IMR-90 (cell line): ENCODE results near the gene GPATCH2L. TPM values are rescaled to one million over a fixed set of nuclear protein-coding genes. Genes with fewer than 3 reads are reported as not detected.

Source experiments
- ATAC-seq: fragments of 200-7000 bp; cut with Tn5 transposase; 2 replicates; pipeline ENCODE4 v1.9.1; 2020; ENCODE audit warnings: low read depth, mild to moderate bottlenecking, moderate library complexity
- BruUV-seq: library from RNA; stranded (reverse); fragments of 400-500 nt; replicated peaks from 2 replicates; lab custom pipeline; 2021; lab: Mats Ljungman, UMichigan
- CTCF ChIA-PET: fragments of 300-600 bp; formaldehyde crosslinking; extraction: SDS; loops from one replicate; lab custom pipeline; 2021; ENCODE audit warnings: antibody characterized with exemption; lab: Yijun Ruan, JAX
- POLR2A ChIA-PET: fragments of 300-600 bp; sonication (Branson Sonifier 250); formaldehyde crosslinking; loops from one replicate; lab custom pipeline; 2022; ENCODE audit warnings: antibody characterized with exemption; ENCODE audit not compliant: unreplicated experiment; lab: Charles Lee
- DNase-seq: peaks from one replicate; pipeline ENCODE4 v3.0.0; 2013
- H2AFZ ChIP-seq: replicated peaks from 2 replicates; pipeline ENCODE3; 2013; ENCODE audit warnings: low read length, mild to moderate bottlenecking; ENCODE audit not compliant: poor library complexity
- H2AK5ac ChIP-seq: 2 replicates; pipeline ENCODE4 v1.6.1; 2013; ENCODE audit warnings: low read depth, low read length, inconsistent platforms
- H2AK9ac ChIP-seq: replicated peaks from 2 replicates; pipeline ENCODE3; 2013; ENCODE audit warnings: mild to moderate bottlenecking, low read depth, low read length, moderate library complexity; ENCODE audit not compliant: poor library complexity
- H2BK120ac ChIP-seq: 2 replicates; pipeline ENCODE4 v1.6.1; 2013; ENCODE audit warnings: low read depth, low read length, inconsistent platforms
- H2BK15ac ChIP-seq: 3 replicates; pipeline ENCODE4 v1.6.1; 2013; ENCODE audit warnings: low read depth, low read length, inconsistent platforms
- H2BK20ac ChIP-seq: 2 replicates; pipeline ENCODE4 v1.6.1; 2013; ENCODE audit warnings: low read depth, mild to moderate bottlenecking, inconsistent platforms, low read length, moderate library complexity
- H2BK5ac ChIP-seq: 2 replicates; pipeline ENCODE4 v1.6.1; 2013; ENCODE audit warnings: mild to moderate bottlenecking, low read depth, low read length, inconsistent platforms; ENCODE audit not compliant: poor library complexity, severe bottlenecking
- H3K14ac ChIP-seq: replicated peaks from 2 replicates; pipeline ENCODE4 v1.6.1; 2013; ENCODE audit warnings: low read depth, low read length, inconsistent platforms
- H3K18ac ChIP-seq: 2 replicates; pipeline ENCODE4 v1.6.1; 2013; ENCODE audit warnings: low read depth, low read length, control low read depth
- H3K23ac ChIP-seq: 2 replicates; pipeline ENCODE4 v1.6.1; 2013; ENCODE audit warnings: low read depth, low read length, inconsistent platforms
- H3K27ac ChIP-seq: 2 replicates; pipeline ENCODE4 v1.5.1; 2013; ENCODE audit warnings: mild to moderate bottlenecking, control low read depth, low read length; ENCODE audit not compliant: insufficient read depth
- H3K27me3 ChIP-seq: 2 replicates; pipeline ENCODE4 v1.6.1; 2013; ENCODE audit warnings: low read length; ENCODE audit not compliant: control insufficient read depth, insufficient read depth
- H3K36me3 ChIP-seq: 2 replicates; pipeline ENCODE4 v1.6.1; 2013; ENCODE audit warnings: low read length, mixed read lengths; ENCODE audit not compliant: control insufficient read depth, insufficient read depth
- H3K4ac ChIP-seq: 2 replicates; pipeline ENCODE4 v1.6.1; 2013; ENCODE audit warnings: low read depth, low read length, inconsistent platforms
- H3K4me1 ChIP-seq: 2 replicates; pipeline ENCODE4 v1.6.1; 2013; ENCODE audit warnings: low read length, mixed read lengths; ENCODE audit not compliant: control insufficient read depth, insufficient read depth
- H3K4me2 ChIP-seq: 2 replicates; pipeline ENCODE4 v1.6.1; 2013; ENCODE audit warnings: low read depth, mild to moderate bottlenecking, control low read depth, low read length, moderate library complexity
- H3K4me3 ChIP-seq: 2 replicates; pipeline ENCODE4 v1.5.1; 2013; ENCODE audit warnings: low read depth, mild to moderate bottlenecking, control low read depth, low read length, moderate library complexity; ENCODE audit not compliant: insufficient read depth
- H3K56ac ChIP-seq: 2 replicates; pipeline ENCODE4 v1.6.1; 2013; ENCODE audit warnings: low read length, inconsistent platforms; ENCODE audit not compliant: insufficient read depth; ENCODE audit errors: extremely low read depth
- H3K79me1 ChIP-seq, 2 experiments: 2 replicates each; pipeline ENCODE4 v1.6.1; 2013; ENCODE audit warnings: low read length in 2 of 2, inconsistent platforms in 1 of 2, low read depth in 1 of 2
- H3K9ac ChIP-seq: 2 replicates; pipeline ENCODE4 v1.6.1; 2013; ENCODE audit warnings: low read depth, low read length, control low read depth
- H3K9me1 ChIP-seq: 2 replicates; pipeline ENCODE4 v1.6.1; 2013; ENCODE audit warnings: low read length, inconsistent platforms; ENCODE audit not compliant: insufficient read depth
- H3K9me3 ChIP-seq: 2 replicates; pipeline ENCODE4 v1.6.1; 2013; ENCODE audit warnings: low read length; ENCODE audit not compliant: control insufficient read depth, insufficient read depth
- H4K20me1 ChIP-seq: 2 replicates; pipeline ENCODE4 v1.6.1; 2013; ENCODE audit warnings: low read length, inconsistent platforms; ENCODE audit not compliant: insufficient read depth
- H4K5ac ChIP-seq: 2 replicates; pipeline ENCODE4 v1.6.1; 2013; ENCODE audit warnings: mild to moderate bottlenecking, low read depth, low read length, control low read depth
- H4K8ac ChIP-seq, 2 experiments: 2 replicates each; pipeline ENCODE4 v1.6.1; 2013; ENCODE audit warnings: low read depth in 2 of 2, low read length in 2 of 2, control low read depth in 1 of 2, inconsistent platforms in 1 of 2
- H4K91ac ChIP-seq: 2 replicates; pipeline ENCODE4 v1.6.1; 2013; ENCODE audit warnings: low read depth, low read length, inconsistent platforms; ENCODE audit not compliant: insufficient read depth
- BHLHE40 ChIP-seq: fragments of 150-350 bp; IDR thresholded peaks from 2 replicates; pipeline ENCODE4 v1.6.1; 2016; ENCODE audit warnings: mild to moderate bottlenecking, low read depth, low read length
- CEBPB ChIP-seq: IDR thresholded peaks from 2 replicates; pipeline ENCODE4 v1.6.1; 2012; ENCODE audit warnings: low read depth, low read length, improper control_type of control experiment
- CHD1 ChIP-seq: IDR thresholded peaks from 2 replicates; pipeline ENCODE4 v1.6.1; 2012; ENCODE audit warnings: low read depth, low read length, improper control_type of control experiment
- FOS ChIP-seq: fragments of 150-350 bp; IDR thresholded peaks from 2 replicates; pipeline ENCODE4 v1.6.1; 2016; ENCODE audit warnings: low read depth, low read length
- MAFK ChIP-seq: IDR thresholded peaks from 2 replicates; pipeline ENCODE4 v1.6.1; 2012; ENCODE audit warnings: low read depth, low read length, improper control_type of control experiment
- MAZ ChIP-seq: IDR thresholded peaks from 2 replicates; pipeline ENCODE4 v1.6.1; 2012; ENCODE audit warnings: low read depth, mild to moderate bottlenecking, low read length, improper control_type of control experiment, moderate library complexity, borderline replicate concordance
- MXI1 ChIP-seq: IDR thresholded peaks from 2 replicates; pipeline ENCODE4 v1.6.1; 2012; ENCODE audit warnings: low read depth, mild to moderate bottlenecking, low read length, moderate library complexity, borderline replicate concordance
- NFE2L2 ChIP-seq: fragments of 150-350 bp; IDR thresholded peaks from 2 replicates; pipeline ENCODE4 v1.6.1; 2016; ENCODE audit warnings: low read depth, mild to moderate bottlenecking, low read length
- POLR2A ChIP-seq: IDR thresholded peaks from 2 replicates; pipeline ENCODE4 v1.6.1; 2012; ENCODE audit warnings: mild to moderate bottlenecking, low read depth, low read length
- RCOR1 ChIP-seq: IDR thresholded peaks from 2 replicates; pipeline ENCODE4 v1.6.1; 2012; ENCODE audit warnings: mild to moderate bottlenecking, low read length, improper control_type of control experiment; ENCODE audit not compliant: insufficient replicate concordance
- WGBS, 2 experiments: methylation state at CpG; one replicate each; pipeline versions ENCODE4 v1.1.5 to v1.1.7; 2013; ENCODE audit warnings: missing lambda C conversion rate in 2 of 2; ENCODE audit not compliant: insufficient read length in 1 of 2; ENCODE audit errors: extremely low coverage in 2 of 2; 5-methylcytosine and 5-hydroxymethylcytosine counted together
- dilution Hi-C: fragments of 300-500 bp; cut with HindIII; formaldehyde crosslinking; loops from one replicate; pipeline ENCODE4 v1.14.3; 2018; ENCODE audit warnings: low sequenced_read_pairs; ENCODE audit not compliant: unreplicated experiment
- in situ Hi-C: fragments of 300-500 bp; cut with MboI; formaldehyde crosslinking; loops from 3 replicates; pipeline ENCODE4 v1.14.3; 2019; ENCODE audit warnings: low sequenced_read_pairs, inconsistent platforms, mixed read lengths
- intact Hi-C: fragments of 100-400 bp; cut with micrococcal nuclease; formaldehyde crosslinking; loops from 2 replicates; pipeline ENCODE4 v1.10.0; 2022
- polyA plus RNA-seq, 3 experiments: library from polyadenylated mRNA; depleted of rRNA; stranded (reverse); fragments of >200 nt; gene quantifications; 2 replicates each; pipeline ENCODE4 v1.2.3, GENCODE V29; 2012; ENCODE audit warnings: low replicate concordance in 1 of 3
- total RNA-seq: library from RNA; depleted of rRNA; stranded (reverse); fragments of >200 nt; gene quantifications from 2 replicates; pipeline ENCODE4 v1.2.3, GENCODE V29; 2012
- TF ChIP-seq, protein P1 (sequence below): fragments of 150-350 bp; IDR thresholded peaks from 2 replicates; pipeline ENCODE4 v1.6.1; 2016; ENCODE audit warnings: low read depth, mild to moderate bottlenecking, low read length, moderate library complexity, borderline replicate concordance
- TF ChIP-seq, protein P2 (sequence below): fragments of 150-350 bp; IDR thresholded peaks from 2 replicates; pipeline ENCODE4 v1.6.1; 2017; ENCODE audit warnings: mild to moderate bottlenecking, antibody characterized with exemption, low read length, low read depth

Gene GPATCH2L
- total and polyA plus RNA-seq, 2 of the 4 experiments (the other 2 are of a cell fraction) = 15.6 to 51.4 TPM

DNA sequence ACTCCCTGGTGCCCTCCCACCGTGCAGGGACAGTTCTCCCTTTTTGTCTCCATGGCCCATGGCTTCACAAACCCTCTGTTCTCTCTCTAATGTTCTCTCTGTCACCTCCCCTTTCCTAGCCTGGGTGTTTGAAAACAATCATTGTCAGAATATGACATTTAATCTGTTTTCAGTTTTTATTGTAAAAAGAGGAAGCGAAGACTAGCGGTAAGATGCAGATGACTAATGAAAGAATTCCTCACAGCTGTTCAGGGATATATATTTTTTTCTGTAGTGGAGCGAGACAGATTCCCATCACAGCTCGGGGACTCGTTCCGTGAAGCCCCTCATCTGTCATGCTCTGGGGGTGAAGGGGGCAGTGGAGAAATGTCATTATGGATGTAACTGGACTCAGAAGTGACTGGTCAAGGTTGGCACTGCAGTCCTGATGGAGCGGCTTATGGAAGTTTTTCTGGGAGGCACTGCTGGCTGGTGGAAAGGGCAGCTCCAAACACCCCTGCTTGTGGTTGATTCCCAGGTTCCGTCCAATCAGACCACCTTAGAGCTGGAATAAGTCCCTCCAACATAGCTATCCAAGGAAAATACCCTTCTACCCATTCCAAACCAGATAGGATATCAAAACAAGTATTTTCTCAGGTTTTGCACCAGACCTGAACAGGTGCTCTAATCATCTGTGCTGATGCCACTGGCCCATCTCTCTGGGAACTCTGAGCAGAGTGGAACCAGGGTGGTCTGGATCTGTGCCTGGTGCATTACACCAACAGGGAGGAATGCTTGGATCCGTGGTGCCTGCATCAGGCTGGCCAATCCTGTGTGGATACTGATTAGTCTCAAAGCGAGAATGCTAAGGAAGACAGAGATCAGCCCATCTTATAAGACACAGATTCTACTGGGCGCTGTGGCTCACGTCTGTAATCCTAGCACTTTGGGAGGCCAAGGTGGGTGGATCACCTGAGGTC lies 84.7 kb downstream of the GPATCH2L start:
- no peaks in the 10 kb centered on the region for H4K20me1 ChIP-seq
- no peak overlapping the region for H4K8ac ChIP-seq
- no peak overlapping the region for H2BK5ac ChIP-seq
- H2BK15ac ChIP-seq = no peak overlapping the region
- H4K5ac ChIP-seq = no peak overlapping the region
- POLR2A ChIA-PET = no interaction called here
- CTCF ChIA-PET = no interaction called here
- no peak overlapping the region for H2BK20ac ChIP-seq
- dilution Hi-C loops (no loop called here), intact Hi-C loops (no loop called here), in situ Hi-C loops (no loop called here)
- no peaks in the 10 kb centered on the region for H3K9me3 ChIP-seq
- BruUV-seq = no TSS peak
- no peak overlapping the region for H3K56ac ChIP-seq
- 71% methylated on average over 3 of the region's 13 CpGs; no CpG with 5 or more reads in 1 of the 2 experiments for WGBS, 2 experiments
- ATAC-seq (peak; percentile 61), DNase-seq (peak; percentile 55)
- no peak overlapping the region for H3K9ac ChIP-seq
- no peak overlapping the region for H3K4me2 ChIP-seq
- H4K91ac ChIP-seq = no peak overlapping the region
- H3K27ac ChIP-seq = no peak overlapping the region
- no peaks in the 10 kb centered on the region for H3K9me1 ChIP-seq
- no peaks in the 10 kb centered on the region for H3K27me3 ChIP-seq
- no peak overlapping the region for H3K18ac ChIP-seq
- H2AK9ac ChIP-seq = no peak overlapping the region
- H3K23ac ChIP-seq = no peak overlapping the region
- no peaks in the 10 kb centered on the region for H3K36me3 ChIP-seq
- H2BK120ac ChIP-seq = no peak overlapping the region
- no peaks in the 10 kb centered on the region for H3K4me1 ChIP-seq
- no peaks in the 10 kb centered on the region for H3K79me1 ChIP-seq
- no peak overlapping the region for H2AFZ ChIP-seq
- H2AK5ac ChIP-seq = no peak overlapping the region
- H3K4ac ChIP-seq = no peak overlapping the region
- no peak overlapping the region for H3K4me3 ChIP-seq
- TF ChIP-seq RCOR1 (no peak), BHLHE40 (no peak), CHD1 (no peak), CEBPB (no peak), POLR2A (no peak), NFE2L2 (no peak), MAZ (no peak), MXI1 (no peak), MAFK (no peak), FOS (no peak)
- TF ChIP-seq, protein P1, sequence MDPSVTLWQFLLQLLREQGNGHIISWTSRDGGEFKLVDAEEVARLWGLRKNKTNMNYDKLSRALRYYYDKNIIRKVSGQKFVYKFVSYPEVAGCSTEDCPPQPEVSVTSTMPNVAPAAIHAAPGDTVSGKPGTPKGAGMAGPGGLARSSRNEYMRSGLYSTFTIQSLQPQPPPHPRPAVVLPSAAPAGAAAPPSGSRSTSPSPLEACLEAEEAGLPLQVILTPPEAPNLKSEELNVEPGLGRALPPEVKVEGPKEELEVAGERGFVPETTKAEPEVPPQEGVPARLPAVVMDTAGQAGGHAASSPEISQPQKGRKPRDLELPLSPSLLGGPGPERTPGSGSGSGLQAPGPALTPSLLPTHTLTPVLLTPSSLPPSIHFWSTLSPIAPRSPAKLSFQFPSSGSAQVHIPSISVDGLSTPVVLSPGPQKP = no peak
- TF ChIP-seq, protein P2, sequence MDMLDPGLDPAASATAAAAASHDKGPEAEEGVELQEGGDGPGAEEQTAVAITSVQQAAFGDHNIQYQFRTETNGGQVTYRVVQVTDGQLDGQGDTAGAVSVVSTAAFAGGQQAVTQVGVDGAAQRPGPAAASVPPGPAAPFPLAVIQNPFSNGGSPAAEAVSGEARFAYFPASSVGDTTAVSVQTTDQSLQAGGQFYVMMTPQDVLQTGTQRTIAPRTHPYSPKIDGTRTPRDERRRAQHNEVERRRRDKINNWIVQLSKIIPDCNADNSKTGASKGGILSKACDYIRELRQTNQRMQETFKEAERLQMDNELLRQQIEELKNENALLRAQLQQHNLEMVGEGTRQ = no peak
- H3K14ac ChIP-seq = no peak overlapping the region
